Left cardiac atrium (tissue), 4 donors: ENCODE results near the gene MRPL52. TPM values are rescaled to one million over a fixed set of nuclear protein-coding genes. Genes with fewer than 3 reads are reported as not detected.
A peak's percentile ranks its signal among the peaks of the same experiment; 100 is the strongest.
"Not testable (repeated sequence)": the region's sequence is repeated elsewhere in the genome, so short reads cannot be mapped to it uniquely, and the experiment has no call there.

ENCODE experiments used
- ATAC-seq, 2 donors: fragments of 200-7000 bp; cut with Tn5 transposase; one replicate each; pipeline ENCODE4 v1.9.1; 2020; ENCODE audit warnings: mild to moderate bottlenecking in 2 of 2, moderate library complexity in 2 of 2
- DNase-seq: peaks from one replicate; pipeline ENCODE4 v3.0.0-alpha.2; 2020
- intact Hi-C, 2 donors: fragments of 100-400 bp; cut with DNase I; formaldehyde crosslinking; loops; one replicate each; pipeline versions ENCODE4 v1.14.1 to v1.15.1; 2022 to 2023
- total RNA-seq, 2 donors: library from RNA; stranded (reverse); fragmentation: NEBNext Ultra II Directional; extraction: Animal tissue kit (Norgen Biotek cat#: 25700); gene quantifications; one replicate each; pipeline ENCODE4 v1.2.1, GENCODE V29; 2021
- donor health status: DM: no; HTN: yes; CAD: no.
- donor health status: DM: no; HTN: yes; CAD: no; lungs with severe emphysema.
- donor health status: DM: yes; HTN: yes; CAD: no.
- donor health status: Dilated cardiomyopathy.

Gene MRPL52
- total RNA-seq, 2 donors from 2014 or later = 79.4 to 95.7 TPM

- DNase-seq (no peak), ATAC-seq (no peak)
- intact Hi-C loops = no loop called here
These were observed 22.1 kb upstream of the MRPL52 start for GRCh38 chr14:22807432-22808087.

- DNase-seq (no peak), ATAC-seq (no peak)
- intact Hi-C loops = no loop called here
These were observed 21.1 kb upstream of the MRPL52 start for GRCh38 chr14:22808388-22809209.

GRCh38 chr14:22811722-22812121 lies 18.0 kb upstream of the MRPL52 start:
- ATAC-seq = no peak
- DNase-seq = no peak
- intact Hi-C loops = loop anchor here (10.0 kb wide), 2 partner anchors 257 to 427 kb away; no protein-coding TSS in a partner anchor

GRCh38 chr14:22812744-22813143 lies 16.9 kb upstream of the MRPL52 start:
- intact Hi-C loops = loop anchor here (10.0 kb wide), 2 partner anchors 258 to 428 kb away; no protein-coding TSS in a partner anchor
- no peak for DNase-seq

GRCh38 chr14:22813145-22813544 lies 16.5 kb upstream of the MRPL52 start:
- intact Hi-C loops = loop anchor here (10.0 kb wide), 2 partner anchors 258 to 428 kb away; no protein-coding TSS in a partner anchor
- no peak for ATAC-seq
- DNase-seq = no peak

More at GRCh38 chr14:22812744-22813143, 16.9 kb upstream of the MRPL52 start:
- ATAC-seq = no peak

- intact Hi-C loops = loop anchor here (10.0 kb wide), 2 partner anchors 260 to 430 kb away; no protein-coding TSS in a partner anchor
- ATAC-seq = no peak
- no peak for DNase-seq
These were observed 15.3 kb upstream of the MRPL52 start for GRCh38 chr14:22814373-22814772.

GRCh38 chr14:22814941-22815713 lies 14.6 kb upstream of the MRPL52 start, which contains the start of gene SLC7A7:
SLC7A7 (minus strand) TSS chr14:22815435; CDS start chr14:22813398, 2,037 bp downstream.
- intact Hi-C loops = loop anchor here (5.0 to 10.0 kb wide), 4 partner anchors 158 to 430 kb away; no protein-coding TSS in a partner anchor
- peak in 1 of 2 donors; percentile 33 for ATAC-seq
- DNase-seq = no peak

GRCh38 chr14:22819151-22819988 lies 10.3 kb upstream of the MRPL52 start:
- DNase-seq (peak; percentile 52), ATAC-seq (peak; percentile 26 to 27)
- intact Hi-C loops = loop anchor here (5.0 to 10.0 kb wide), 4 partner anchors 162 to 435 kb away; no protein-coding TSS in a partner anchor

- ATAC-seq (no peak), DNase-seq (no peak)
- intact Hi-C loops = loop anchor here in 1 of 2 donors (5.0 kb wide), 1 partner anchor 37 kb away; no protein-coding TSS in a partner anchor
These were observed 9.0 kb upstream of the MRPL52 start for GRCh38 chr14:22820731-22821130.

GRCh38 chr14:22821193-22822015 lies 8.3 kb upstream of the MRPL52 start:
- no peak for DNase-seq
- no peak for ATAC-seq
- intact Hi-C loops = loop anchor here (1.0 to 5.0 kb wide), 2 partner anchors 32 to 36 kb away; no protein-coding TSS in a partner anchor

- ATAC-seq = no peak
- intact Hi-C loops = loop anchor here (1.0 to 5.0 kb wide), 2 partner anchors 31 to 35 kb away; no protein-coding TSS in a partner anchor
- no peak for DNase-seq
These were observed 7.6 kb upstream of the MRPL52 start for GRCh38 chr14:22822016-22822570.

GRCh38 chr14:22822571-22823098 lies 7.1 kb upstream of the MRPL52 start:
- intact Hi-C loops = loop anchor here (1.0 to 5.0 kb wide), 2 partner anchors 31 to 35 kb away; no protein-coding TSS in a partner anchor
- DNase-seq = peak; percentile 83
- peak; percentile 83 to 88 for ATAC-seq

GRCh38 chr14:22824711-22825359 lies 4.9 kb upstream of the MRPL52 start:
- peak in 1 of 2 donors; percentile 39 for ATAC-seq
- intact Hi-C loops = loop anchor here in 1 of 2 donors (5.0 kb wide), 1 partner anchor 32 kb away; no protein-coding TSS in a partner anchor
- DNase-seq = no peak

- ATAC-seq, intact Hi-C loops, DNase-seq: not testable (repeated sequence)
These were observed 519 bp upstream of the MRPL52 start for GRCh38 chr14:22829076-22829660.

- no peak for DNase-seq
- intact Hi-C loops = no loop called here
- no peak for ATAC-seq
These were observed 840 bp downstream of the MRPL52 start for GRCh38 chr14:22830443-22831010.
